Thyroid gland (tissue), 4 donors: ENCODE measurements around the gene TIMM21. TPM values are rescaled to one million over a fixed set of nuclear protein-coding genes. Genes with fewer than 3 reads are reported as not detected.

Experiments used
- DNase-seq, 2 donors: peaks; one replicate each; pipeline ENCODE4 v3.0.0-alpha.2; 2019
- H3K27ac ChIP-seq, 3 donors: fragments of 200-600 bp; sonication (generic); 1 replicate in 2 of 3; 2 replicates in 1 of 3; pipeline ENCODE4 v1.5.1; 2016 to 2019; ENCODE audit warnings: mild to moderate bottlenecking in 1 of 3, moderate library complexity in 1 of 3
- H3K27me3 ChIP-seq: fragments of 200-600 bp; sonication (generic); one replicate; pipeline ENCODE4 v1.5.1; 2019
- H3K36me3 ChIP-seq, 2 donors: fragments of 200-600 bp; sonication (generic); one replicate each; pipeline ENCODE4 v1.5.1; 2016 to 2019
- H3K4me1 ChIP-seq, 2 donors: fragments of 200-600 bp; sonication (generic); one replicate each; pipeline ENCODE4 v1.5.1; 2017 to 2019
- H3K4me3 ChIP-seq, 3 donors: fragments of 200-600 bp; sonication (generic); replicated peaks in 1 of 3; 1 replicate in 2 of 3; 2 replicates in 1 of 3; pipeline ENCODE4 v1.5.1; 2016; ENCODE audit warnings: mild to moderate bottlenecking in 1 of 3
- H3K9me3 ChIP-seq: fragments of 200-600 bp; sonication (generic); one replicate; pipeline ENCODE4 v1.5.1; 2017
- CTCF ChIP-seq, 6 experiments: fragments of 200-600 bp in 3 of 6; fragments of 450-650 bp in 3 of 6; sonication (generic) in 3 of 6; IDR thresholded peaks; one replicate each; pipeline ENCODE4 v1.5.1; 2016 to 2019; ENCODE audit warnings: antibody characterized with exemption in 6 of 6, mild to moderate bottlenecking in 2 of 6, inconsistent platforms in 1 of 6, moderate library complexity in 1 of 6
- POLR2A ChIP-seq, 2 donors: fragments of 450-650 bp; IDR thresholded peaks; one replicate each; pipeline ENCODE4 v1.6.1; 2017; ENCODE audit warnings: antibody characterized with exemption in 2 of 2, mild to moderate bottlenecking in 2 of 2, moderate library complexity in 1 of 2
- WGBS, 2 donors: methylation state at CpG; one replicate each; pipeline ENCODE4 v1.1.5; 2017; 5-methylcytosine and 5-hydroxymethylcytosine counted together
- intact Hi-C: fragments of 100-400 bp; cut with DNase I; formaldehyde crosslinking; loops from one replicate; pipeline ENCODE4 v1.15.1; 2023
- total RNA-seq, 4 donors: library from RNA; depleted of rRNA; stranded (reverse); fragments of >200 nt; gene quantifications; one replicate each; pipeline ENCODE4 v1.2.3, GENCODE V29; 2016

TIMM21 gene
- total RNA-seq, 4 donors from 2014 or later = 18.2 to 47.0 (median 27.9) TPM

GRCh38 chr18:74175658-74176057 is 27.3 kb downstream of the TIMM21 start:
- DNase-seq = no peak
- no peak overlapping the region for H3K27ac ChIP-seq
- H3K4me1 ChIP-seq = no peaks in the 10 kb centered on the region
- intact Hi-C loops = no loop called here
- no peak overlapping the region for H3K4me3 ChIP-seq
- no peak for TF ChIP-seq POLR2A (IDR thresholded peaks at IDR 0.05)
- no peak for TF ChIP-seq CTCF (IDR thresholded peaks at IDR 0.05)
- 74 to 76% methylated on average over 6 of the region's 6 CpGs for WGBS, 2 donors
- H3K36me3 ChIP-seq = no peaks in the 10 kb centered on the region
- no peaks in the 10 kb centered on the region for H3K27me3 ChIP-seq
- H3K9me3 ChIP-seq = no peaks in the 10 kb centered on the region

DNA sequence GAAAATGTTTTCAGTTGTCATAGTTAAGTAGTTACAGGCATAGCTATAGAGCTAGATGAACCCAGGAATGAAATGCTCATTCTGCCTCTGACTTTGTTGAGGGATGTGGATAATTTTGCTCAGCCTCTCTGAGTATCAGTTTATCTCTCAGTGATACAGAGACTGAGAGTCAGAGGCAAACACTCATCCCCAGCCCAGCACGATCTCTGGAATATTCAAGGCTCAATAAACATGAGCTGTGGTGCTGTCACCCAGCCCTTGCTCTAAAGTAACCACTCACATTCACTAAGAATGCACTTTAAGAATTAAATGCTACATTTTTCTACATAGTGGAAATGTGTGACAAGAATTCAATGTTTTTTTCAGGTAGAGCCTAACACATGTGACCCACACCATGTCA is 30.6 kb downstream of the TIMM21 start:
- no peaks in the 10 kb centered on the region for H3K4me1 ChIP-seq
- no peaks in the 10 kb centered on the region for H3K36me3 ChIP-seq
- intact Hi-C loops = no loop called here
- 43 to 63% methylated on average over 1 of the region's 1 CpG for WGBS, 2 donors
- no peak for TF ChIP-seq POLR2A (IDR thresholded peaks at IDR 0.05)
- no peak for TF ChIP-seq CTCF (IDR thresholded peaks at IDR 0.05)
- DNase-seq = no peak
- no peaks in the 10 kb centered on the region for H3K9me3 ChIP-seq
- no peak overlapping the region for H3K27ac ChIP-seq
- no peaks in the 10 kb centered on the region for H3K27me3 ChIP-seq
- H3K4me3 ChIP-seq = no peak overlapping the region

GRCh38 chr18:74179623-74180199 is 31.4 kb downstream of the TIMM21 start:
- H3K4me3 ChIP-seq = no peak overlapping the region
- H3K4me1 ChIP-seq = no peaks in the 10 kb centered on the region
- no peaks in the 10 kb centered on the region for H3K9me3 ChIP-seq
- no peak overlapping the region for H3K27ac ChIP-seq
- intact Hi-C loops = no loop called here
- no peak for TF ChIP-seq POLR2A (IDR thresholded peaks at IDR 0.05)
- DNase-seq = no peak
- H3K27me3 ChIP-seq = no peaks in the 10 kb centered on the region
- 84 to 89% methylated on average over 9 to 10 of the region's 10 CpGs for WGBS, 2 donors
- H3K36me3 ChIP-seq = no peaks in the 10 kb centered on the region

DNA sequence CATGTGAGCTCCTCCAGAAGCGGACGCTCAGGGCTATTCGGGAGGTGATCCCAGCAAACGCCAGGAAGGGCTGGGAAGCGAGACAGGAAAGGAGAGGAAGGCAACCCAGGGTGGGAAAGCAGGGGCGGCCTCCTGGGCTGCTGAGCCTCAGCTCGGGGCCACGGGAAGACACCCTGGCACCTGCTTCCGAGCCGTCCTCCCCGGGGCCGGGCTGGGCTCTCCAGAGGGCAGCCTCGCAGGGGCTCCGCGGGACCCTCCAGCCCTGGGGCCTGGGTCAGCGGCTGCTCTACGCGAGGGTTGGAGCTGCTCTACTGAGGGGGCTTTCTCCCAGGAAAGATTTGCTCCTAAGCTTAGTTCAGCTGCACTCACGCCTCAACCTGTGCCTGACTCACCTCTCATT is 34.0 kb downstream of the TIMM21 start:
- intact Hi-C loops = no loop called here
- WGBS, 2 donors = 93 to 96% methylated on average over 18 to 19 of the region's 19 CpGs

GRCh38 chr18:74183130-74183529 is 34.8 kb downstream of the TIMM21 start:
- Histone ChIP-seq H3K36me3 (no peaks in the 10 kb centered on the region), H3K4me3 (no peak overlapping the region), H3K27me3 (no peaks in the 10 kb centered on the region), H3K27ac (no peak overlapping the region), H3K4me1 (no peaks in the 10 kb centered on the region), H3K9me3 (no peaks in the 10 kb centered on the region)
- TF ChIP-seq CTCF (IDR thresholded peaks at IDR 0.05) (no peak), POLR2A (IDR thresholded peaks at IDR 0.05) (no peak)
- WGBS, 2 donors = 44 to 68% methylated on average over 3 of the region's 3 CpGs
- no peak for DNase-seq
- intact Hi-C loops = no loop called here

More for the DNA sequence above, 34.0 kb downstream of the TIMM21 start:
- H3K4me1 ChIP-seq = no peaks in the 10 kb centered on the region
- H3K4me3 ChIP-seq = no peak overlapping the region
- no peaks in the 10 kb centered on the region for H3K36me3 ChIP-seq
- no peak overlapping the region for H3K27ac ChIP-seq
- H3K9me3 ChIP-seq = no peaks in the 10 kb centered on the region
- no peaks in the 10 kb centered on the region for H3K27me3 ChIP-seq
- no peak for DNase-seq
- TF ChIP-seq POLR2A (IDR thresholded peaks at IDR 0.05) (no peak), CTCF (IDR thresholded peaks at IDR 0.05) (no peak)
